Endothelial cell (in vitro differentiated cells): Measurements from ENCODE around the gene ATP9A. TPM values are rescaled to one million over a fixed set of nuclear protein-coding genes. Genes with fewer than 3 reads are reported as not detected.
A peak's percentile ranks its signal among the peaks of the same experiment; 100 is the strongest.
"Not testable (repeated sequence)": the region's sequence is repeated elsewhere in the genome, so short reads cannot be mapped to it uniquely, and the experiment has no call there.

ENCODE experiments used
- DNase-seq: peaks from one replicate; pipeline ENCODE4 v3.0.0; 2021; ENCODE audit warnings: low spot score
- H3K27ac Mint-ChIP-seq: one replicate; pipeline ENCODE4 v1.8.0; 2021; ENCODE audit warnings: mixed read lengths, inconsistent platforms; ENCODE audit not compliant: unreplicated experiment
- H3K27me3 Mint-ChIP-seq: one replicate; pipeline ENCODE4 v1.8.0; 2021; ENCODE audit warnings: mild to moderate bottlenecking, moderate library complexity, mixed read lengths, inconsistent platforms; ENCODE audit not compliant: unreplicated experiment
- H3K36me3 Mint-ChIP-seq: one replicate; pipeline ENCODE4 v1.8.0; 2021; ENCODE audit warnings: mild to moderate bottlenecking, low read depth, mixed read lengths, inconsistent platforms; ENCODE audit not compliant: unreplicated experiment
- H3K4me1 Mint-ChIP-seq: one replicate; pipeline ENCODE4 v1.8.0; 2021; ENCODE audit warnings: mild to moderate bottlenecking, mixed read lengths, inconsistent platforms; ENCODE audit not compliant: unreplicated experiment
- H3K4me3 Mint-ChIP-seq: one replicate; pipeline ENCODE4 v1.8.0; 2021; ENCODE audit warnings: mild to moderate bottlenecking, mixed read lengths, inconsistent platforms; ENCODE audit not compliant: unreplicated experiment
- H3K9me3 Mint-ChIP-seq: one replicate; pipeline ENCODE4 v1.8.0; 2021; ENCODE audit warnings: mixed read lengths, inconsistent platforms; ENCODE audit not compliant: unreplicated experiment
- total RNA-seq: library from RNA; stranded (reverse); fragmentation: NEBNext Ultra II Directional; extraction: Animal tissue kit (Norgen Biotek cat#: 25700); gene quantifications from one replicate; pipeline ENCODE4 v1.2.1, GENCODE V29; 2021; ENCODE audit not compliant: unreplicated experiment
- TF ChIP-seq, protein P1 (sequence below): fragments of 200-600 bp; sonication (generic); IDR thresholded peaks from one replicate; pipeline ENCODE4 v1.5.0; 2021; ENCODE audit warnings: antibody characterized with exemption; ENCODE audit not compliant: unreplicated experiment

The ATP9A gene
- total RNA-seq, 1 donor from 2014 or later = 30.6 TPM

DNA sequence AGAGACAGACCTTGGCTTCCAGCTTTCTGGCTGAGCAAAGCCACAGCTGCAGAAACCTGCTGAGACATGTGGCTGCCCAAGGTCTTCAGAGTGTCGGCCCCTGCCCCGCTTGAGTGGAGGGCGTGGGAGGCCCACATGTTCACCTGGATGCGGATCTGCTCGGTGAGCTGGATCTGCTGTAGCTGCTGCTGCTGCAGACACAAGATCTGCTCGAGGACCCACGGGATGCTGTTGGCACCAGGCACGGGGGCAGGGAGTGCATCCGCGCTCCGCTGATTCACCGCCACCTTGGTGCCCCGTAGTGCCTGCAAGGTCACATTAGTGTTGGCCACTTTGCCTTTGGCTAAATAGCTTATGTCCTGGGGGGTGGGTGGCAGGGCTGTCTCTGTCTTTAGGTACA, 23.4 kb upstream of the ATP9A start:
- DNase-seq = no peak
- Mint-ChIP-seq H3K27me3 (peaks cover 3% of the 10 kb centered on the region), H3K4me3 (no peak overlapping the region), H3K9me3 (no peaks in the 10 kb centered on the region), H3K27ac (no peak overlapping the region), H3K36me3 (peaks cover 29% of the 10 kb centered on the region), H3K4me1 (peaks cover 5% of the 10 kb centered on the region)
- TF ChIP-seq, protein P1, sequence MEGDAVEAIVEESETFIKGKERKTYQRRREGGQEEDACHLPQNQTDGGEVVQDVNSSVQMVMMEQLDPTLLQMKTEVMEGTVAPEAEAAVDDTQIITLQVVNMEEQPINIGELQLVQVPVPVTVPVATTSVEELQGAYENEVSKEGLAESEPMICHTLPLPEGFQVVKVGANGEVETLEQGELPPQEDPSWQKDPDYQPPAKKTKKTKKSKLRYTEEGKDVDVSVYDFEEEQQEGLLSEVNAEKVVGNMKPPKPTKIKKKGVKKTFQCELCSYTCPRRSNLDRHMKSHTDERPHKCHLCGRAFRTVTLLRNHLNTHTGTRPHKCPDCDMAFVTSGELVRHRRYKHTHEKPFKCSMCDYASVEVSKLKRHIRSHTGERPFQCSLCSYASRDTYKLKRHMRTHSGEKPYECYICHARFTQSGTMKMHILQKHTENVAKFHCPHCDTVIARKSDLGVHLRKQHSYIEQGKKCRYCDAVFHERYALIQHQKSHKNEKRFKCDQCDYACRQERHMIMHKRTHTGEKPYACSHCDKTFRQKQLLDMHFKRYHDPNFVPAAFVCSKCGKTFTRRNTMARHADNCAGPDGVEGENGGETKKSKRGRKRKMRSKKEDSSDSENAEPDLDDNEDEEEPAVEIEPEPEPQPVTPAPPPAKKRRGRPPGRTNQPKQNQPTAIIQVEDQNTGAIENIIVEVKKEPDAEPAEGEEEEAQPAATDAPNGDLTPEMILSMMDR = no peak

DNA sequence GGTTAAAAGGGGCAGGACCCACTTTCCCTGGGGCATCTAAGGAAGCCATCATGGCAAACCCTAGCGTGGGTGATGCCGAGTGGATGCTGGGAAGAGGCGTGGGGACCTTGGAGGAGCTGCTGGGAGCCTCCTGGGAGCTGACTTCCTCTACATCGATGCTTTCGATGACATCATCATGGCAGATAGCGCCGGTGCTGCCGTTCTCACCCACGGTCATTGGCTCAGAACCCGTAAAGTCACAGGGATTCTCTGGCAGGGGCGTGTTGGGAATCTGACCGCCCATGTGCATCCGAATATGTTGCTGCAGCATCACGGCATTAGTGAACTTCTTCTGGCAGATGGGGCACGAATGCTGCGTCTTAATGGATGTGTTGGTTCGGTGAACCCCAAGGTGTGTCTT, 22.1 kb upstream of the ATP9A start:
- peaks cover 32% of the 10 kb centered on the region for H3K36me3 Mint-ChIP-seq
- H3K4me3 Mint-ChIP-seq = no peak overlapping the region
- H3K27me3 Mint-ChIP-seq = peaks cover 3% of the 10 kb centered on the region
- no peak for DNase-seq
- H3K27ac Mint-ChIP-seq = no peak overlapping the region
- H3K9me3 Mint-ChIP-seq = no peaks in the 10 kb centered on the region
- H3K4me1 Mint-ChIP-seq = no peaks in the 10 kb centered on the region
- TF ChIP-seq, protein P1 = no peak

DNA sequence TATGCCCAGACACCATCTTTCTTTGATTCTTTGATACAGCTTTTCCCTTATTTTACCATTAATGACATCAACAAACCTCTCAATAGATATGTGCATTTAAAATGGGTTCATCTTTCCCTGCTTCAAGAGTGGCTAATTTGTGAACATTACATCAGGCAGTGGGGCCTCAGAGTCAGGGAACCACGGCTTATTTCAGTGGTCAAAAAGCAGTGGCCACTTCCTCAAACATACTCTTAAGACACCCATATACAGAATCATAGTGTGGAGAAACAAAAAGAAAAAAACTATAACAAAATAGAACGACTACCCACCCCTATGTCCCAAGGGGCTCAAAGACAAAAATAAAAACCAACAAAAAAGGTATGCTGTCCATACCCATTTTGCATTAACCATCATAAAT, 21.2 kb upstream of the ATP9A start:
- Mint-ChIP-seq H3K27me3 (peaks cover 3% of the 10 kb centered on the region), H3K9me3 (no peaks in the 10 kb centered on the region), H3K4me3 (no peak overlapping the region), H3K27ac (no peak overlapping the region), H3K36me3 (peaks cover 36% of the 10 kb centered on the region), H3K4me1 (no peaks in the 10 kb centered on the region)
- no peak for DNase-seq
- TF ChIP-seq, protein P1 = no peak

DNA sequence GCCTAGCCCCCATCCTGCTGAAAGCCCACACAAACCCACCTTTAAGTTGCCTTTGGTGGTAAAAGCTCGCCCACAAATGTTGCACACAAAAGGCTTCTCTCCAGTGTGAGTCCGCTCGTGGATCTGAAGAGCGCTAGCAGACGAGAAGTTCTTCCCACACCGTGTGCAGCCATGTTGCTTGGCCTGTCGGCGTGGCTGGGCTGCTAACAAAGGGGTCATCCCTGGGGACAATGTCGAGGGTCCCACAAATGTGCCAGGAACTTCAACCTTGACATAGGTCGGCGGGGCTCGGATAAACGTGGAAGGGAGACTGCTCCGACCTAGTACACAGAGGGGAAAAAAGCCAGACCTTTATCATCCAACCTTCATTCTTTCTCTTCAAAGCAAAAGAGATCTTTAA, 20.6 kb upstream of the ATP9A start:
- no peak for DNase-seq
- H3K27me3 Mint-ChIP-seq = peaks cover 3% of the 10 kb centered on the region
- H3K9me3 Mint-ChIP-seq = no peaks in the 10 kb centered on the region
- H3K4me1 Mint-ChIP-seq = no peaks in the 10 kb centered on the region
- H3K36me3 Mint-ChIP-seq = peaks cover 42% of the 10 kb centered on the region
- TF ChIP-seq, protein P1 = no peak
- H3K4me3 Mint-ChIP-seq = no peak overlapping the region
- no peak overlapping the region for H3K27ac Mint-ChIP-seq

DNA sequence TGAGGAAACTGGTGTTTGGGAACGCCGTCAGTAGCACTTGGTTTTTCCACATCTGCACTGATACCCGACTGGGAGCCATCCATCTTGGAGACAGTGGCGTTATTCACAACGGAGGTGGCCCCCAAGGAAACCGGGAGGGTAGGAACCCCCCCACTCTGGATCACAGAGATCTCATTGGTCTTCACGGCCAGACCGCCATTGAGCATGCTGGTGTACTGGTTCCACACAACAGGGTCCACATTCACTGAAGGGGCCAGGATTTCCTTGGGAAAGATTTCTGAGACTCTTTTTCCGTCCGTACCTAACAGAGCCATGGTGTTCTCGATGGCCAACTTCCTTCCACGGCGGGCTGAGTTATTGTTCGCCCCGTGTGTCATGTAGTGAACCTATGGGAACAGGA, 16.1 kb upstream of the ATP9A start:
- Mint-ChIP-seq H3K4me3 (peak overlapping the region; percentile 25), H3K36me3 (peaks cover 51% of the 10 kb centered on the region), H3K9me3 (no peaks in the 10 kb centered on the region), H3K27ac (no peak overlapping the region), H3K4me1 (no peaks in the 10 kb centered on the region), H3K27me3 (no peaks in the 10 kb centered on the region)
- DNase-seq = no peak
- TF ChIP-seq, protein P1 = no peak

DNA sequence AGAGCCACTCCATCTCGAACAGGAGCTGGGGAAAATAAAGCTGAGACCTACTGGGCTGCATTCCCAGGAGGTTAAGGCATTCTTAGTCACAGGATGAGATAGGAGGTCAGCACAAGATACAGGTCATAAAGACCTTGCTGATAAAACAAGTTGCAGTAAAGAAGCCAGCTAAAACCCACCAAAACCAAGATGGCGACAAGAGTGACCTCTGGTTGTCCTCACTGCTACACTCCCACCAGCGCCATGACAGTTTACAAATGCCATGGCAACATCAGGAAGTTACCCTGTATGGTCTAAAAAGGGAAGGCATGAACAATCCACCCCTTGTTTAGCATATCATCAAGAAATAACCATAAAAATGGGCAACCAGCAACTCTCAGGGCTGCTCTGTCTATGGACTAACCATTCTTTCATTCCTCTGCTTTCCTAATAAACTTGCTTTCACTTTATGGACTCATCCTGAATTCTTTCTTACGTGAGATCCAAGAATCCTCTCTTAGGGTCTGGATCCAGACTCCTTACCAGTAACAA, 10.1 kb upstream of the ATP9A start:
- H3K27ac Mint-ChIP-seq, H3K4me1 Mint-ChIP-seq, H3K9me3 Mint-ChIP-seq, H3K27me3 Mint-ChIP-seq, DNase-seq: not testable (repeated sequence)
- Mint-ChIP-seq H3K4me3 (peak overlapping the region; percentile 40), H3K36me3 (peaks cover 40% of the 10 kb centered on the region)
